Measurements from ENCODE around the gene SLBP.
A peak's percentile ranks its signal among the peaks of the same experiment; 100 is the strongest.

SLBP gene

GRCh38 chr4:1727117-1728031 lies 15.3 kb upstream of the SLBP start:
- no peak for DNase-seq (ENCODE audit: low read depth in 2 of 2)

- peak; percentile 69 to 88 for DNase-seq (ENCODE audit: low read depth in 2 of 2)
Measured at GRCh38 chr4:1726146-1726934, 14.2 kb upstream of the SLBP start.

- no peak for DNase-seq (ENCODE audit: low read depth in 2 of 2)
Measured at GRCh38 chr4:1725521-1725920, 13.4 kb upstream of the SLBP start.

- DNase-seq (ENCODE audit: low read depth in 2 of 2), result peak; percentile 30 to 37
Measured at GRCh38 chr4:1723131-1723801, 11.1 kb upstream of the SLBP start.

GRCh38 chr4:1722551-1723118 lies 10.5 kb upstream of the SLBP start:
- DNase-seq (ENCODE audit: low read depth in 2 of 2), result no peak

GRCh38 chr4:1721666-1722550 lies 9.8 kb upstream of the SLBP start:
- DNase-seq (ENCODE audit: low read depth in 2 of 2), result no peak

GRCh38 chr4:1721003-1721665 lies 9.0 kb upstream of the SLBP start, which contains the start of the genes TACC3 and TMEM129:
TACC3 (plus strand) TSS chr4:1721521; CDS start chr4:1723422, 1,901 bp downstream.
TMEM129 (minus strand) TSS chr4:1721323; CDS start chr4:1720837, 486 bp downstream.
- DNase-seq (ENCODE audit: low read depth in 2 of 2), result peak; percentile 89

GRCh38 chr4:1720163-1720983 lies 8.3 kb upstream of the SLBP start:
- no peak for DNase-seq (ENCODE audit: low read depth in 2 of 2)

- no peak for DNase-seq (ENCODE audit: low read depth in 2 of 2)
Measured at GRCh38 chr4:1718095-1718850, 6.2 kb upstream of the SLBP start.

GRCh38 chr4:1717129-1718094 lies 5.3 kb upstream of the SLBP start:
- DNase-seq (ENCODE audit: low read depth in 2 of 2), result no peak

- DNase-seq (ENCODE audit: low read depth in 2 of 2), result no peak
Measured at GRCh38 chr4:1716065-1716945, 4.2 kb upstream of the SLBP start.

GRCh38 chr4:1715002-1715758 lies 3.1 kb upstream of the SLBP start:
- no peak for DNase-seq (ENCODE audit: low read depth in 2 of 2)

- DNase-seq (ENCODE audit: low read depth in 2 of 2), result no peak
Measured at GRCh38 chr4:1714303-1715001, 2.3 kb upstream of the SLBP start.

- DNase-seq (ENCODE audit: low read depth in 2 of 2), result peak in 1 of 2 experiments; percentile 34
Measured at GRCh38 chr4:1713003-1713851, 1.1 kb upstream of the SLBP start.

All from stimulated activated CD4-positive, alpha-beta T cell treated with anti-CD3 and anti-CD28 coated beads, Interleukin-12 subunit alpha, Interleukin-12 subunit beta, amount 100 ng/mL, for 24 hours (primary cell).